HEK293 (cell line): ENCODE measurements around the gene LPO.
A peak's percentile ranks its signal among the peaks of the same experiment; 100 is the strongest.

ENCODE experiments used
- CTCF ChIA-PET: fragments of 350-600 bp; formaldehyde crosslinking; extraction: SDS; loops from one replicate; lab custom pipeline; 2021; ENCODE audit warnings: antibody characterized with exemption; lab: Yijun Ruan, JAX
- POLR2A ChIA-PET: fragments of 300-600 bp; formaldehyde crosslinking; extraction: SDS; loops from one replicate; lab custom pipeline; 2020; ENCODE audit warnings: antibody characterized with exemption, inconsistent platforms; lab: Yijun Ruan, JAX
- H3K27ac ChIP-seq: fragments of 200-500 bp; sonication (Bioruptor generic); 2 replicates; pipeline ENCODE4 v1.5.1; 2014; ENCODE audit warnings: low read depth, low read length, control low read depth, inconsistent platforms; ENCODE audit errors: extremely low read depth
- H3K36me3 ChIP-seq, 2 experiments: fragments of 200-500 bp in 1 of 2; sonication (Bioruptor generic) in 1 of 2; 1 replicate in 1 of 2; 2 replicates in 1 of 2; pipeline ENCODE4 v1.5.1; 2014 to 2017; ENCODE audit warnings: inconsistent platforms in 2 of 2, low read length in 2 of 2; ENCODE audit not compliant: control insufficient read depth in 2 of 2, insufficient read depth in 1 of 2
- H3K4me1 ChIP-seq: fragments of 200-500 bp; sonication (Bioruptor generic); 2 replicates; pipeline ENCODE4 v1.5.1; 2014; ENCODE audit warnings: mild to moderate bottlenecking, low read length, inconsistent platforms; ENCODE audit not compliant: control insufficient read depth, insufficient read depth
- H3K4me3 ChIP-seq: 2 replicates; pipeline ENCODE4 v1.5.1; 2011; ENCODE audit warnings: low read depth, mild to moderate bottlenecking, control low read depth, low read length, moderate library complexity
- H3K9me3 ChIP-seq: fragments of 200-500 bp; sonication (Bioruptor generic); 2 replicates; pipeline ENCODE4 v1.5.1; 2014; ENCODE audit warnings: low read depth, low read length, inconsistent platforms; ENCODE audit not compliant: control insufficient read depth, insufficient read depth
- CTCF ChIP-seq: fragments of 450-650 bp; formaldehyde crosslinking; IDR thresholded peaks from 2 replicates; pipeline ENCODE4 v1.5.1; 2016; ENCODE audit warnings: missing biosample characterization, missing genetic modification characterization
- GFI1B ChIP-seq: fragments of 450-650 bp; formaldehyde crosslinking; IDR thresholded peaks from 2 replicates; pipeline ENCODE4 v1.5.1; 2016; ENCODE audit warnings: missing biosample characterization, missing genetic modification characterization
- OSR2 ChIP-seq: fragments of 450-650 bp; formaldehyde crosslinking; IDR thresholded peaks from 2 replicates; pipeline ENCODE4 v1.5.1; 2016; ENCODE audit warnings: missing biosample characterization, missing genetic modification characterization
- PATZ1 ChIP-seq: fragments of 450-650 bp; formaldehyde crosslinking; IDR thresholded peaks from 2 replicates; pipeline ENCODE4 v1.5.1; 2016; ENCODE audit warnings: missing biosample characterization, missing genetic modification characterization
- SCRT2 ChIP-seq: fragments of 450-650 bp; formaldehyde crosslinking; IDR thresholded peaks from 2 replicates; pipeline ENCODE4 v1.5.1; 2016; ENCODE audit warnings: missing biosample characterization, missing genetic modification characterization
- SP7 ChIP-seq: fragments of 450-650 bp; formaldehyde crosslinking; IDR thresholded peaks from 2 replicates; pipeline ENCODE4 v1.5.1; 2016; ENCODE audit warnings: missing biosample characterization, missing genetic modification characterization
- TRIM28 ChIP-seq: IDR thresholded peaks from 2 replicates; pipeline ENCODE4 v1.6.1; 2011; ENCODE audit warnings: low read length, control low read depth, borderline replicate concordance
- ZBTB17 ChIP-seq: fragments of 450-650 bp; formaldehyde crosslinking; IDR thresholded peaks from 2 replicates; pipeline ENCODE4 v1.5.1; 2016; ENCODE audit warnings: missing biosample characterization, missing genetic modification characterization
- ZFHX2 ChIP-seq: fragments of 450-650 bp; formaldehyde crosslinking; conservative IDR thresholded peaks from 2 replicates; pipeline ENCODE4 v1.5.1; 2016; ENCODE audit warnings: missing biosample characterization, missing genetic modification characterization
- ZFP3 ChIP-seq: fragments of 450-650 bp; formaldehyde crosslinking; IDR thresholded peaks from 2 replicates; pipeline ENCODE4 v1.5.1; 2016; ENCODE audit warnings: low read depth, missing biosample characterization, missing genetic modification characterization
- ZNF10 ChIP-seq: fragments of 450-650 bp; formaldehyde crosslinking; IDR thresholded peaks from 2 replicates; pipeline ENCODE4 v1.5.1; 2017; ENCODE audit warnings: missing biosample characterization, missing genetic modification characterization
- ZNF114 ChIP-seq: fragments of 450-650 bp; formaldehyde crosslinking; IDR thresholded peaks from 2 replicates; pipeline ENCODE4 v1.5.0; 2017; ENCODE audit warnings: missing biosample characterization, missing genetic modification characterization
- ZNF155 ChIP-seq: fragments of 450-650 bp; formaldehyde crosslinking; IDR thresholded peaks from 2 replicates; pipeline ENCODE4 v1.5.1; 2016; ENCODE audit warnings: missing biosample characterization, missing genetic modification characterization
- ZNF19 ChIP-seq: fragments of 450-650 bp; formaldehyde crosslinking; IDR thresholded peaks from 2 replicates; pipeline ENCODE4; 2016; ENCODE audit warnings: missing biosample characterization, missing genetic modification characterization, low read depth
- ZNF302 ChIP-seq: fragments of 450-650 bp; formaldehyde crosslinking; IDR thresholded peaks from 2 replicates; pipeline ENCODE4 v1.5.1; 2016; ENCODE audit warnings: missing biosample characterization, missing genetic modification characterization, low read depth
- ZNF324 ChIP-seq: fragments of 450-650 bp; formaldehyde crosslinking; IDR thresholded peaks from 2 replicates; pipeline ENCODE4 v1.5.1; 2016; ENCODE audit warnings: missing biosample characterization, missing genetic modification characterization
- ZNF335 ChIP-seq: fragments of 450-650 bp; formaldehyde crosslinking; conservative IDR thresholded peaks from 2 replicates; pipeline ENCODE4 v1.5.1; 2016; ENCODE audit warnings: missing biosample characterization, missing genetic modification characterization
- ZNF366 ChIP-seq: fragments of 450-650 bp; formaldehyde crosslinking; conservative IDR thresholded peaks from 2 replicates; pipeline ENCODE4 v1.5.1; 2016; ENCODE audit warnings: missing biosample characterization, missing genetic modification characterization
- ZNF473 ChIP-seq: fragments of 450-650 bp; formaldehyde crosslinking; IDR thresholded peaks from 2 replicates; pipeline ENCODE4 v1.5.1; 2017; ENCODE audit warnings: missing biosample characterization, missing genetic modification characterization
- ZNF48 ChIP-seq: fragments of 450-650 bp; formaldehyde crosslinking; IDR thresholded peaks from 2 replicates; pipeline ENCODE4 v1.5.1; 2016; ENCODE audit warnings: missing biosample characterization, missing genetic modification characterization
- ZNF600 ChIP-seq: fragments of 450-650 bp; formaldehyde crosslinking; IDR thresholded peaks from 2 replicates; pipeline ENCODE4 v1.5.1; 2016; ENCODE audit warnings: missing biosample characterization, missing genetic modification characterization
- ZNF624 ChIP-seq: fragments of 450-650 bp; formaldehyde crosslinking; IDR thresholded peaks from 2 replicates; pipeline ENCODE4 v1.5.1; 2017; ENCODE audit warnings: missing biosample characterization, missing genetic modification characterization
- TF ChIP-seq, protein P1 (sequence below): fragments of 450-650 bp; formaldehyde crosslinking; IDR thresholded peaks from 2 replicates; pipeline ENCODE4 v1.5.1; 2016; ENCODE audit warnings: missing biosample characterization, missing genetic modification characterization, borderline replicate concordance

Gene LPO

DNA sequence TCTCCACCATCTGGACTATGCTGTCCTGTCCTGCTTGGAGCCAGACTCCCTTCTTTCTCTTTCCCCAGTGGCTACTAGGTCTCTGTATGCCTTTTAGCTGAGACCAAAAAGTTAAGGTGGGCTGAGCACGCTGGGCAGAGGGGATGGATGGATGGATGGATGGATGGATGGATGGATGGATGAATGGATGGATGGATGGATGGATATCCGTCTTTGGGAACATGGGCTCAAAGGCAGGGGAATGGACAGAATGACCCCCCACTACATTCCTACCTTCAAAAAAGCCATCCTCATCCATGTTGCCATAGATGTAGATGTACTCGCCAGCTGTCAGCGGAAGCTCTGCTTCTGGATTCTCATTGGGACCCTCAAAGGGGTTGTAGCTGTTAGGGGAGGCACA lies 77.4 kb downstream of the LPO start:
- peak; percentile 97 for TF ChIP-seq ZNF366 (tag by site-specific recombination)
- TF ChIP-seq ZBTB17 (tag by site-specific recombination), result 0 out of 2 replicates have a peak, but pooled peaks have one; percentile 21
- TF ChIP-seq ZNF10 (tag by site-specific recombination), result no peak
- TF ChIP-seq, all 188 proteins: peak for 2
- POLR2A ChIA-PET, result no interaction called here

DNA sequence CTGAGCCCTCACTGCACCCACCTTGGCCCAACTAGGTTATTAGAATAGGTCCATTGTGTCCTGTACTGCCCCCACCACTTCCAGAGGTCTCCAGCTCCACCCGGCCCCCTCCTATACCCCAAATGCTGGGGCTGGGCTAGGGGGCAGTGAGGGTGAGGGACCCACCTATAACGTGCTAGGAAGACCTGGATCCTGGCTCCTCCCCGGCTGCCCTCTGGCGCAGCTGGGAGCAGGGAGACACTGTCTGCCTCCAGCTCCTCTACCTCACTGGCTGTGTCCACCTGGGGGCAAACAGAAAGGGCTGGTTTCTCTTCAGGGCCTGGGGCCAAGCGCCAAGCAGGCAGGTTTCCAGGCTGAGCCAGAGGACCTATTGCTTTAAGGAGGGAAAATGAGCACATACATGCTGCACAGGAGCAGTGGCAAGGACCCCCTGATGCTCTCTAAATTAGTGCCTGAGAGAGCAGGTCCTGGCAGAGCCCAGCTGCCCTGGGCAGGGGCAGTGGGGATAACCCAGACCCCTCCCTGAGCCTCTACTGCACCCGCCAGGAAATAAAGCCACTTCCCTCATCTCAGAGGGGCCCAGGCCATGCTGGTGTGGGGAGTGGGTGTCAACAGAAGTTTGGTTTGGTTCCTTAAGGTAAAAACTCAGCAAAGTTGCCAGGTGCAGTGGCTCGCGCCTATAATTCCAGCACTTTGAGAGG lies 78.0 kb downstream of the LPO start:
- H3K27ac ChIP-seq, result no peak overlapping the region
- no peaks in the 10 kb centered on the region for H3K36me3 ChIP-seq
- TF ChIP-seq GFI1B (no peak), ZNF473 (tag by site-specific recombination) (no peak), ZNF155 (tag by site-specific recombination) (no peak), ZNF19 (tag by site-specific recombination) (no peak), SCRT2 (tag by site-specific recombination) (no peak), ZBTB17 (tag by site-specific recombination) (no peak), ZNF324 (tag by site-specific recombination) (no peak)
- TF ChIP-seq, protein P1, sequence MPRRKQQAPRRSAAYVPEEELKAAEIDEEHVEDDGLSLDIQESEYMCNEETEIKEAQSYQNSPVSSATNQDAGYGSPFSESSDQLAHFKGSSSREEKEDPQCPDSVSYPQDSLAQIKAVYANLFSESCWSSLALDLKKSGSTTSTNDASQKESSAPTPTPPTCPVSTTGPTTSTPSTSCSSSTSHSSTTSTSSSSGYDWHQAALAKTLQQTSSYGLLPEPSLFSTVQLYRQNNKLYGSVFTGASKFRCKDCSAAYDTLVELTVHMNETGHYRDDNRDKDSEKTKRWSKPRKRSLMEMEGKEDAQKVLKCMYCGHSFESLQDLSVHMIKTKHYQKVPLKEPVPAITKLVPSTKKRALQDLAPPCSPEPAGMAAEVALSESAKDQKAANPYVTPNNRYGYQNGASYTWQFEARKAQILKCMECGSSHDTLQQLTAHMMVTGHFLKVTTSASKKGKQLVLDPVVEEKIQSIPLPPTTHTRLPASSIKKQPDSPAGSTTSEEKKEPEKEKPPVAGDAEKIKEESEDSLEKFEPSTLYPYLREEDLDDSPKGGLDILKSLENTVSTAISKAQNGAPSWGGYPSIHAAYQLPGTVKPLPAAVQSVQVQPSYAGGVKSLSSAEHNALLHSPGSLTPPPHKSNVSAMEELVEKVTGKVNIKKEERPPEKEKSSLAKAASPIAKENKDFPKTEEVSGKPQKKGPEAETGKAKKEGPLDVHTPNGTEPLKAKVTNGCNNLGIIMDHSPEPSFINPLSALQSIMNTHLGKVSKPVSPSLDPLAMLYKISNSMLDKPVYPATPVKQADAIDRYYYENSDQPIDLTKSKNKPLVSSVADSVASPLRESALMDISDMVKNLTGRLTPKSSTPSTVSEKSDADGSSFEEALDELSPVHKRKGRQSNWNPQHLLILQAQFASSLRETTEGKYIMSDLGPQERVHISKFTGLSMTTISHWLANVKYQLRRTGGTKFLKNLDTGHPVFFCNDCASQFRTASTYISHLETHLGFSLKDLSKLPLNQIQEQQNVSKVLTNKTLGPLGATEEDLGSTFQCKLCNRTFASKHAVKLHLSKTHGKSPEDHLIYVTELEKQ (tag by site-specific recombination), result no peak
- H3K4me1 ChIP-seq, result peaks cover 9% of the 10 kb centered on the region
- no peak overlapping the region for H3K4me3 ChIP-seq
- POLR2A ChIA-PET, result interaction anchor here (1.3 to 1.6 kb wide), 2 partner anchors 101 to 131 kb away, joined by 3 to 29 read pairs; partner anchors contain the start of gene RNF43
- H3K9me3 ChIP-seq, result no peaks in the 10 kb centered on the region
- CTCF ChIA-PET, result interaction anchor here (0.6 to 8.0 kb wide), 34 partner anchors 7 to 907 kb away, joined by 3 to 189 read pairs (median 7); partner anchors contain the start of genes MTMR4, RNF43 and SUPT4H1

More for the DNA sequence above, 77.4 kb downstream of the LPO start:
- no peaks in the 10 kb centered on the region for H3K36me3 ChIP-seq
- CTCF ChIA-PET, result interaction anchor here (0.6 to 8.0 kb wide), 11 partner anchors 10 to 164 kb away, joined by 3 to 189 read pairs (median 16); partner anchors contain the start of gene RNF43
- no peak overlapping the region for H3K27ac ChIP-seq
- no peak overlapping the region for H3K4me3 ChIP-seq
- H3K9me3 ChIP-seq, result no peaks in the 10 kb centered on the region
- peaks cover 9% of the 10 kb centered on the region for H3K4me1 ChIP-seq

GRCh38 chr17:58317421-58318064 lies 79.2 kb downstream of the LPO start:
- POLR2A ChIA-PET, result interaction anchor here (0.5 to 1.7 kb wide), 8 partner anchors 9 to 132 kb away, joined by 3 to 29 read pairs (median 6); partner anchors contain the start of genes RNF43 and SUPT4H1
- Histone ChIP-seq H3K9me3 (no peaks in the 10 kb centered on the region), H3K4me1 (peaks cover 9% of the 10 kb centered on the region), H3K4me3 (no peak overlapping the region), H3K36me3 (no peaks in the 10 kb centered on the region), H3K27ac (peak overlapping the region; percentile 43; the same call in 1 of the 2 replicates)
- CTCF ChIA-PET, result interaction anchor here (0.5 to 8.0 kb wide), 63 partner anchors 8 to 1197 kb away, joined by 3 to 189 read pairs (median 5); partner anchors contain the start of genes MTMR4, RNF43 and SUPT4H1
- peak; percentile 36; the same call in 1 of the 2 replicates for TF ChIP-seq ZNF600 (tag by site-specific recombination)
- 0 out of 2 replicates have a peak, but pooled peaks have one; percentile 26 for TF ChIP-seq ZFHX2 (tag by site-specific recombination)
- 0 out of 2 replicates have a peak, but pooled peaks have one; percentile 16 for TF ChIP-seq SP7 (tag by site-specific recombination)
- TF ChIP-seq TRIM28, result peak; percentile 72; the same call in 1 of the 2 replicates
- no peak for TF ChIP-seq ZNF624 (tag by site-specific recombination)
- TF ChIP-seq PATZ1, result no peak
- peak; percentile 81 for TF ChIP-seq CTCF (tag by site-specific recombination)
- TF ChIP-seq OSR2 (tag by site-specific recombination), result peak; percentile 74
- no peak for TF ChIP-seq ZFP3 (tag by site-specific recombination)
- peak; percentile 30; the same call in 1 of the 2 replicates for TF ChIP-seq ZNF335
- no peak for TF ChIP-seq ZNF302 (tag by site-specific recombination)
- TF ChIP-seq ZNF114, result no peak
- no peak for TF ChIP-seq ZNF48
